ENCODE data around the gene SUCLG2. TPM values are rescaled to one million over a fixed set of nuclear protein-coding genes. Genes with fewer than 3 reads are reported as not detected.

SUCLG2 gene
- total RNA-seq, 1 donor from 2014 or later = 63.6 TPM

DNA sequence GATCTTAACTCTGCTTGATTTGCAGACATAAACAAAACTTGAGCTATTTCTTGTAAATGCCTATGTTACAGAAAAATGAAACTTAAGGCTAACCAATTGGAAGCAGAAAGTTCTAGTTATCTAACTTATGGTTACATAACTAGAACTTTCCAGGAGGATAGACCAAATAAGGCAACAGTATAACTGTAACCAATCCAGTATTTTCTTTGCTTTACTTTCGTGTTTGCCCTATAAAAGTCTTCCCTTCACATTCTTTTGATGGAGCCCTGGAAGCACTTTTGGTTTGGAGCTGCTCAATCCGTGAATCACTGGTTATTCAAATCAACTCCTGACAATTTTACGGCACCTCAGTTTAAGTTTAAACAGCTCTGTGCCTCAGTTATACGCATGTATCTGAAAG is 164.6 kb downstream of the SUCLG2 start:
- no peak overlapping the region for H3K27ac ChIP-seq
- DNase-seq (ENCODE audit: low spot score) = no peak
- Mint-ChIP-seq H3K36me3 (peaks cover 3% of the 10 kb centered on the region), H3K4me3 (no peak overlapping the region), H3K9me3 (no peaks in the 10 kb centered on the region), H3K4me1 (no peaks in the 10 kb centered on the region), H3K27ac (no peak overlapping the region), H3K27me3 (ENCODE audit: insufficient read depth, low read depth) (peaks cover 2% of the 10 kb centered on the region)
- no peaks in the 10 kb centered on the region for H3K4me1 ChIP-seq
- TF ChIP-seq EZH2phosphoT487 (IDR thresholded peaks at IDR 0.05) (no peak), EZH2 (IDR thresholded peaks at IDR 0.05) (no peak), CTCF (IDR thresholded peaks at IDR 0.05) (no peak)
- no peaks in the 10 kb centered on the region for H3K79me2 ChIP-seq (ENCODE audit: low read depth)
- H4K20me1 ChIP-seq (ENCODE audit: low read depth) = no peaks in the 10 kb centered on the region
- no peak overlapping the region for H3K9ac ChIP-seq
- H3K36me3 ChIP-seq = no peaks in the 10 kb centered on the region
- H3F3A ChIP-seq (ENCODE audit: low read depth) = no peaks in the 10 kb centered on the region
- no peak overlapping the region for H3K4me3 ChIP-seq
- H3K4me2 ChIP-seq = no peak overlapping the region
- no peaks in the 10 kb centered on the region for H3K9me3 ChIP-seq (ENCODE audit: low read depth)
- no peaks in the 10 kb centered on the region for H3K27me3 ChIP-seq
- no peak overlapping the region for H2AFZ ChIP-seq (replicated peaks)

- Histone ChIP-seq H3K36me3 (no peaks in the 10 kb centered on the region), H3K4me3 (no peak overlapping the region), H3K27ac (no peak overlapping the region), H4K20me1 (ENCODE audit: low read depth) (no peaks in the 10 kb centered on the region), H3K9me3 (ENCODE audit: low read depth) (no peaks in the 10 kb centered on the region), H3K27me3 (no peaks in the 10 kb centered on the region), H3F3A (ENCODE audit: low read depth) (no peaks in the 10 kb centered on the region), H3K79me2 (ENCODE audit: low read depth) (no peaks in the 10 kb centered on the region), H3K9ac (no peak overlapping the region), H2AFZ (replicated peaks) (no peak overlapping the region), H3K4me1 (no peaks in the 10 kb centered on the region), H3K4me2 (no peak overlapping the region)
- Mint-ChIP-seq H3K36me3 (no peaks in the 10 kb centered on the region), H3K27ac (no peak overlapping the region), H3K27me3 (ENCODE audit: insufficient read depth, low read depth) (no peaks in the 10 kb centered on the region), H3K9me3 (no peaks in the 10 kb centered on the region), H3K4me1 (no peaks in the 10 kb centered on the region), H3K4me3 (no peak overlapping the region)
- TF ChIP-seq EZH2phosphoT487 (IDR thresholded peaks at IDR 0.05) (no peak), CTCF (IDR thresholded peaks at IDR 0.05) (no peak), EZH2 (IDR thresholded peaks at IDR 0.05) (no peak)
- DNase-seq (ENCODE audit: low spot score) = no peak
Measured at GRCh38 chr3:67487564-67488114, 166.8 kb downstream of the SUCLG2 start.

- Histone ChIP-seq H3F3A (ENCODE audit: low read depth) (no peaks in the 10 kb centered on the region), H3K4me1 (no peaks in the 10 kb centered on the region), H4K20me1 (ENCODE audit: low read depth) (no peaks in the 10 kb centered on the region), H3K9me3 (ENCODE audit: low read depth) (no peaks in the 10 kb centered on the region), H3K9ac (no peak overlapping the region), H3K4me2 (no peak overlapping the region), H3K27ac (no peak overlapping the region), H3K36me3 (no peaks in the 10 kb centered on the region), H3K79me2 (ENCODE audit: low read depth) (no peaks in the 10 kb centered on the region), H2AFZ (replicated peaks) (no peak overlapping the region), H3K4me3 (no peak overlapping the region), H3K27me3 (no peaks in the 10 kb centered on the region)
- Mint-ChIP-seq H3K4me1 (no peaks in the 10 kb centered on the region), H3K4me3 (no peak overlapping the region), H3K36me3 (no peaks in the 10 kb centered on the region), H3K27me3 (ENCODE audit: insufficient read depth, low read depth) (no peaks in the 10 kb centered on the region), H3K9me3 (no peaks in the 10 kb centered on the region), H3K27ac (no peak overlapping the region)
- TF ChIP-seq EZH2 (IDR thresholded peaks at IDR 0.05) (no peak), EZH2phosphoT487 (IDR thresholded peaks at IDR 0.05) (no peak), CTCF (IDR thresholded peaks at IDR 0.05) (no peak)
- no peak for DNase-seq (ENCODE audit: low spot score)
Measured at GRCh38 chr3:67486883-67487282, 167.5 kb downstream of the SUCLG2 start.
